Caco-2 (cell line): Measurements from ENCODE around the gene TMEM74B. TPM values are rescaled to one million over a fixed set of nuclear protein-coding genes. Genes with fewer than 3 reads are reported as not detected.

Source experiments
- BruUV-seq: library from RNA; stranded (reverse); fragments of 400-500 nt; replicated peaks from 2 replicates; lab custom pipeline; 2021; lab: Mats Ljungman, UMichigan
- CTCF ChIA-PET: fragments of 300-600 bp; sonication (Branson Sonifier 250); formaldehyde crosslinking; loops from one replicate; lab custom pipeline; 2022; ENCODE audit warnings: antibody characterized with exemption; lab: Charles Lee
- POLR2A ChIA-PET: fragments of 300-600 bp; sonication (Branson Sonifier 250); formaldehyde crosslinking; loops from one replicate; lab custom pipeline; 2022; ENCODE audit warnings: antibody characterized with exemption; lab: Charles Lee
- DNase-seq, 2 experiments: peaks; one replicate each; pipeline versions ENCODE4 v3.0.0 to v3.0.0-alpha.2; 2020 to 2022
- H3K27me3 ChIP-seq: replicated peaks from 2 replicates; pipeline ENCODE4 v1.6.0; 2011; ENCODE audit warnings: low read length; ENCODE audit not compliant: control insufficient read depth, insufficient read depth
- H3K36me3 ChIP-seq: 2 replicates; pipeline ENCODE4 v1.5.1; 2011; ENCODE audit warnings: low read length; ENCODE audit not compliant: control insufficient read depth, insufficient read depth
- H3K4me1 ChIP-seq: fragments of 250-450 bp; sonication (Bioruptor Pico); 2 replicates; pipeline ENCODE4 v1.5.1; 2020; ENCODE audit warnings: mild to moderate bottlenecking
- H3K4me3 ChIP-seq: 2 replicates; pipeline ENCODE4 v1.5.1; 2011; ENCODE audit warnings: low read depth, mild to moderate bottlenecking, control low read depth, low read length
- H3K9me3 ChIP-seq: fragments of 250-450 bp; sonication (Bioruptor Pico); 2 replicates; pipeline ENCODE4 v1.5.1; 2020; ENCODE audit warnings: mild to moderate bottlenecking, moderate library complexity
- H3K27ac Mint-ChIP-seq: one replicate; pipeline ENCODE4 v1.8.0; 2022; ENCODE audit warnings: mixed read lengths; ENCODE audit not compliant: unreplicated experiment
- H3K27me3 Mint-ChIP-seq: one replicate; pipeline ENCODE4 v1.8.0; 2022; ENCODE audit warnings: mixed read lengths; ENCODE audit not compliant: insufficient read depth, unreplicated experiment
- H3K36me3 Mint-ChIP-seq: one replicate; pipeline ENCODE4 v1.8.0; 2022; ENCODE audit warnings: mild to moderate bottlenecking, mixed read lengths; ENCODE audit not compliant: insufficient read depth, unreplicated experiment
- H3K4me1 Mint-ChIP-seq: one replicate; pipeline ENCODE4 v1.8.0; 2022; ENCODE audit warnings: low read depth, mixed read lengths; ENCODE audit not compliant: unreplicated experiment
- H3K4me3 Mint-ChIP-seq: one replicate; pipeline ENCODE4 v1.8.0; 2022; ENCODE audit warnings: mild to moderate bottlenecking, moderate library complexity, mixed read lengths; ENCODE audit not compliant: unreplicated experiment
- H3K9me3 Mint-ChIP-seq: one replicate; pipeline ENCODE4 v1.8.0; 2022; ENCODE audit warnings: mixed read lengths; ENCODE audit not compliant: unreplicated experiment
- intact Hi-C: fragments of 100-400 bp; cut with micrococcal nuclease; formaldehyde crosslinking; loops from one replicate; pipeline ENCODE4 v1.10.0; 2022; ENCODE audit not compliant: unreplicated experiment
- total RNA-seq: library from RNA; stranded (reverse); gene quantifications from 2 replicates; pipeline ENCODE4 v1.2.3, GENCODE V29; 2022
- TF ChIP-seq, protein P1 (sequence below), 2 experiments: fragments of 200-600 bp in 1 of 2; IDR thresholded peaks; 1 replicate in 1 of 2; 2 replicates in 1 of 2; pipeline versions ENCODE4 v1.5.1 to v1.8.0; 2011 to 2022; ENCODE audit warnings: antibody characterized with exemption in 1 of 2, control low read depth in 1 of 2, inconsistent platforms in 1 of 2, low read depth in 1 of 2, low read length in 1 of 2, mild to moderate bottlenecking in 1 of 2, moderate library complexity in 1 of 2; ENCODE audit not compliant: insufficient read depth in 1 of 2, severe bottlenecking in 1 of 2, unreplicated experiment in 1 of 2

The TMEM74B gene
- total RNA-seq, 1 experiment from 2014 or later = 6.9 TPM

DNA sequence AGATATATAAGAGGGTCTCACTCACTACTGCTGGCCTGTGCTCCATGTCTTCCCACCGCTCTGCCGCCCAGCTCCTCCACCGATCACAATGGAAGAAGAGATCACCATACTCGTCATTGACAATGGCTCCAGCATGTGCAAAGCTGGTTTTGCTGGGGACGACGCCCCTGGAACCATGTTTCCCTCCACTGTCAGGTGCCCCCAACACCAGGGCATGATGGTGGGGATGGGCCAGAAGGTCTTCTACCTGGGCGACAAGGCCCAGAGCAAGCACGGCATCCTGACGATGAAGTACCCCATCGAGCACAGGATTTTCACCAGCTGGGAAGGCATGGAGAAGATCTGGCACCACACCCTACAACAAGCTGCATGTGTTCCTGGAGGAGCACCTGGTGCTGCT is 24.3 kb downstream of the TMEM74B start:
- H3K9me3 Mint-ChIP-seq = no peaks in the 10 kb centered on the region
- Histone ChIP-seq H3K4me1 (no peaks in the 10 kb centered on the region), H3K27me3 (no peaks in the 10 kb centered on the region), H3K9me3 (no peaks in the 10 kb centered on the region), H3K4me3 (no peak overlapping the region), H3K36me3 (peaks cover 1% of the 10 kb centered on the region)
- no TSS peak for BruUV-seq
- no peaks in the 10 kb centered on the region for H3K4me1 Mint-ChIP-seq
- no peak overlapping the region for H3K4me3 Mint-ChIP-seq
- intact Hi-C loops = no loop called here
- ChIA-PET POLR2A (no interaction called here), CTCF (no interaction called here)
- TF ChIP-seq, protein P1, sequence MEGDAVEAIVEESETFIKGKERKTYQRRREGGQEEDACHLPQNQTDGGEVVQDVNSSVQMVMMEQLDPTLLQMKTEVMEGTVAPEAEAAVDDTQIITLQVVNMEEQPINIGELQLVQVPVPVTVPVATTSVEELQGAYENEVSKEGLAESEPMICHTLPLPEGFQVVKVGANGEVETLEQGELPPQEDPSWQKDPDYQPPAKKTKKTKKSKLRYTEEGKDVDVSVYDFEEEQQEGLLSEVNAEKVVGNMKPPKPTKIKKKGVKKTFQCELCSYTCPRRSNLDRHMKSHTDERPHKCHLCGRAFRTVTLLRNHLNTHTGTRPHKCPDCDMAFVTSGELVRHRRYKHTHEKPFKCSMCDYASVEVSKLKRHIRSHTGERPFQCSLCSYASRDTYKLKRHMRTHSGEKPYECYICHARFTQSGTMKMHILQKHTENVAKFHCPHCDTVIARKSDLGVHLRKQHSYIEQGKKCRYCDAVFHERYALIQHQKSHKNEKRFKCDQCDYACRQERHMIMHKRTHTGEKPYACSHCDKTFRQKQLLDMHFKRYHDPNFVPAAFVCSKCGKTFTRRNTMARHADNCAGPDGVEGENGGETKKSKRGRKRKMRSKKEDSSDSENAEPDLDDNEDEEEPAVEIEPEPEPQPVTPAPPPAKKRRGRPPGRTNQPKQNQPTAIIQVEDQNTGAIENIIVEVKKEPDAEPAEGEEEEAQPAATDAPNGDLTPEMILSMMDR (IDR thresholded peaks at IDR 0.05; ENCODE audit: insufficient read depth in 1 of 2, low read depth in 1 of 2, low read length in 1 of 2, severe bottlenecking in 1 of 2, unreplicated experiment in 1 of 2) = no peak
- H3K36me3 Mint-ChIP-seq = peaks cover 63% of the 10 kb centered on the region
- no peak overlapping the region for H3K27ac Mint-ChIP-seq
- H3K27me3 Mint-ChIP-seq = no peaks in the 10 kb centered on the region
- DNase-seq = no peak

DNA sequence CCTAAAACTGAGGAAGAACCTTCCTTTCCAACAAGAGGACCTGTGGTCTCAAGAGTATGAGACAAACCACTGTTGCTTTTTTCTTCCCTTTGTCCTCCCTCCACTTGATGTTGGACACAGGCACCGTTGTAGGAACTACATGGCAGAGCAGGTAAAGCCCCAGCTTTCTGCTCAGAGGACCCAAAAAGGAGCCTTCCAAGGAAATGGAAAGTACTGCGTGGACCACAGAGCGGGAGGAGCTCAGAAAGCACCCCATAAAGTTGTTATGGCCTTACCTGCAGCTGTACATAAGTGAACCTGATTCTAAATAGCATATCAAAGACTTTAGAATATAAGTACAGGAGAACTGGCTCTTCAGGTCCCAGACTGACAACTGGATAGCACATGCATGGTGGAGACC is 29.4 kb downstream of the TMEM74B start:
- H3K36me3 ChIP-seq = no peaks in the 10 kb centered on the region
- intact Hi-C loops = no loop called here
- ChIA-PET POLR2A (no interaction called here), CTCF (no interaction called here)
- TF ChIP-seq, protein P1 (IDR thresholded peaks at IDR 0.05; ENCODE audit: insufficient read depth in 1 of 2, low read depth in 1 of 2, low read length in 1 of 2, severe bottlenecking in 1 of 2, unreplicated experiment in 1 of 2) = no peak
- no peak overlapping the region for H3K4me3 ChIP-seq
- Mint-ChIP-seq H3K4me3 (no peak overlapping the region), H3K4me1 (peaks cover 5% of the 10 kb centered on the region), H3K27ac (no peak overlapping the region), H3K36me3 (peaks cover 56% of the 10 kb centered on the region), H3K27me3 (no peaks in the 10 kb centered on the region), H3K9me3 (no peaks in the 10 kb centered on the region)
- peaks cover 3% of the 10 kb centered on the region; the same call in 1 of the 2 replicates for H3K4me1 ChIP-seq
- no peaks in the 10 kb centered on the region for H3K27me3 ChIP-seq
- no peaks in the 10 kb centered on the region for H3K9me3 ChIP-seq
- BruUV-seq = no TSS peak
- DNase-seq = no peak

DNA sequence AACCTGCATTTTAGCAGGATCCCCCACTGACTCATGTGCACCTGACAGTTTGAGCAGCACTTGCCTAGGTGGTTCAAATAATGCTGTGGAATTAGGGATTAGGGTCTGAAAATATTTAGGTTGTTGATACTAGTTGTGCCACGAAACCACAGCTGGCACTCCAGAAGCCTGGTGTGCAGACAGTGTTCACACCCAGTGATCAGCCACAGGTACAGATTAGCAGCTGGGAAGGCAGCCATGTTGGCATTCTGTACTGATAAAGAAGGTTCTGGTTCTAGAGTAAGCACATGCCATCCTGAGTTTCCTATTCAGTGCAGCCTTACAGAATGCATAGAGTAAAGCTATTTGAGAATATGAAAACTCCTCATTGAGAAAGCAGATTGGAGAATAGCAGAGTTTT is 30.1 kb downstream of the TMEM74B start:
- Histone ChIP-seq H3K9me3 (no peaks in the 10 kb centered on the region), H3K36me3 (no peaks in the 10 kb centered on the region), H3K4me1 (peaks cover 3% of the 10 kb centered on the region; the same call in 1 of the 2 replicates), H3K27me3 (no peaks in the 10 kb centered on the region), H3K4me3 (no peak overlapping the region)
- no peak for DNase-seq
- peaks cover 8% of the 10 kb centered on the region for H3K4me1 Mint-ChIP-seq
- H3K36me3 Mint-ChIP-seq = peaks cover 56% of the 10 kb centered on the region
- TF ChIP-seq, protein P1 (IDR thresholded peaks at IDR 0.05; ENCODE audit: insufficient read depth in 1 of 2, low read depth in 1 of 2, low read length in 1 of 2, severe bottlenecking in 1 of 2, unreplicated experiment in 1 of 2) = no peak
- BruUV-seq = no TSS peak
- intact Hi-C loops = no loop called here
- no peaks in the 10 kb centered on the region for H3K9me3 Mint-ChIP-seq
- CTCF ChIA-PET = no interaction called here
- no peak overlapping the region for H3K4me3 Mint-ChIP-seq
- H3K27ac Mint-ChIP-seq = no peak overlapping the region
- no peaks in the 10 kb centered on the region for H3K27me3 Mint-ChIP-seq
- POLR2A ChIA-PET = no interaction called here
